ACHN (cell line): ENCODE measurements around the gene FRK.

Source experiments
- DNase-seq: peaks from one replicate; pipeline ENCODE4 v3.0.0-alpha.2; 2015
- in situ Hi-C: cut with HindIII; loops from 2 replicates; pipeline ENCODE4 v1.10.0; 2017; ENCODE audit warnings: low sequenced_read_pairs, low pct_ligation_motif_present, low pct_unique_long_range_greater_than_20kb

Gene FRK

DNA sequence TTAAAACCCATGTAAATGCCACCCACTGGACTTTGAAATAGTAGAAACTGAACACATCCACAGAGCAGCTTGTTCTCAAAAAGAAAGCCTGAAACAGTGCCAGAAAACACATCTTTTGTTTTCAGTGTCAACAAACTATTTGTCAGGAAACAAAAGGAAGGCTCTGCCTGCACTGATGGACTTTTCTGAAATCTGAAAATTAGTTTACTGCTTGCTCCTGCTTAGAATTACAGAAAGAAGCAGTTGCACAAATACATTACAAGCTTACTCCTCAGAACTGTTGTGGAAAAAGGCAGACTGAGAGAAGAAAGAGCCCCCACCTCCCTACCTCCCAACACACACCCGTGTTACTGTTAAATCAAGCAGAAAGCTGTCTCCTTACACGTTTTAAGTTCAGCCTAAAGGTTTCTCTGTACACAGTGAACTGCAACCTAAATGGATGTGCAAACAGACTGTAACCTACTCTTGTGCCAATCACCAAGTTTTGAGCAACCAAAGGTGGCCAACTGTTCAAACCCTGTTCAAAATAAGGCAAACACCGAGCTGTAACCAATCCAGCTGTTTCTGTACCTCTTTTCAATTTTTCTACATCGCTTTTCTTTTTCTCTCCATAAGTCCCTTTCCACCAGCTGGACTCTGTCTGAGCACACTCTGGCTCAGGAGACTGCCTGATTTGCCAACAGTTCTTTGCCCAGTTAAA is 43.7 kb downstream of the FRK start:
- no peak for DNase-seq
- in situ Hi-C loops = no loop called here

DNA sequence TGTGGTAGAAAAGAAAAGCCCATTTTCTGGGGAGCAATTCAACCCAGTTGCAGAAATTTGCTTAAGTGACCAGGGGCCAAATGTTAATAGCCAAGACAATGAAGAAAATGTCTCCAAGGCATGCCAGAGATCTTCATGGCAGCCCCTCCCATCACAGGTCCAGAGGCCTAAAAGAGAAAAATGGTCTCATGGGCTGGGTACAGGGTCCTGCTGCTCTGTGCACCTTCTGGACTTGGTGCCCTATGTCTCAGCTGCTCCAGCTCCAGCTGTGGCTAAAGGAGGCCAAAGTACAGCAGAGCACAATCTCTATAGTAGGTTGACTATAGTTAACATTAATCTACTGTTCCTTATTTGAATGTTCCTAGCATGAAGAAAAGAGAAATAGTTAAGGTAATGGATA is 44.7 kb downstream of the FRK start:
- DNase-seq = no peak
- in situ Hi-C loops = no loop called here

DNA sequence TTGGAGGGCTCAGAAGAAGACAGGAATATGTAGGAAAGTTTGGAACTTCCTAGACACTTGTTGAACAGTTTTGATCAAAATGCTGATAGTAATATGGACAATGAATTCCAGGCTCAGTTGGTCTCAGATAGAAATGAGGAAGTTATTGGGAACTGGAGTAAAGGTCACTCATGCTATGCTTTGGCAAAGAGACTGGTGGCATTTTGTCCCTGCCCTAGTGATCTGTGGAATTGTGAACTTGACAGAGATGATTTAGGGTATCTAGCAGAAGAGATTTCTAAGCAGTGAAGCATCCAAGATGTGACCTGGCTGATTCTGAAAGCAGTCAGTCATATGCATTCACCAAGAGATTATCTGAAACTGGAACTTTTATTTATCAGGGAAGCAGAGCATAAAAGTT is 45.1 kb downstream of the FRK start:
- in situ Hi-C loops = no loop called here

DNA sequence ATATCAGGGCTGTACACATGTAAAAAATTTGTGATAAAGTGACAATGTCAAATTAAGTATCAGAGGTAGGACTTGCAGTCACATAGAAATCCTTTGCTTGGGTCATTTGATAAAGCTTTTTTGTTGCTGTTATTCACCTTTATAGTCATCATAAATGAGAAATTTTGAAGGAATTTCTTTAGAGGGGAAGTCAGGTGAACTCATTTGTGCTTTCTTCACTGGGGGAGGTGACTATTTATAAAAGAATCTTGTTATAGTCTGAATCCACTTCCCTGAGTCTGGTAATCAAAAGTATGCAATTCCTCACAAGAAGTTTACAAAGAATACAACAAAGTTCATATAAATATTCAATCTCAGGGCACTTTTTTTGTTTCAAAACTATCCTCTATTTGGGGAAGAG is 47.7 kb downstream of the FRK start:
- no peak for DNase-seq
- in situ Hi-C loops = no loop called here

More for the DNA sequence above, 45.1 kb downstream of the FRK start:
- DNase-seq = no peak

DNA sequence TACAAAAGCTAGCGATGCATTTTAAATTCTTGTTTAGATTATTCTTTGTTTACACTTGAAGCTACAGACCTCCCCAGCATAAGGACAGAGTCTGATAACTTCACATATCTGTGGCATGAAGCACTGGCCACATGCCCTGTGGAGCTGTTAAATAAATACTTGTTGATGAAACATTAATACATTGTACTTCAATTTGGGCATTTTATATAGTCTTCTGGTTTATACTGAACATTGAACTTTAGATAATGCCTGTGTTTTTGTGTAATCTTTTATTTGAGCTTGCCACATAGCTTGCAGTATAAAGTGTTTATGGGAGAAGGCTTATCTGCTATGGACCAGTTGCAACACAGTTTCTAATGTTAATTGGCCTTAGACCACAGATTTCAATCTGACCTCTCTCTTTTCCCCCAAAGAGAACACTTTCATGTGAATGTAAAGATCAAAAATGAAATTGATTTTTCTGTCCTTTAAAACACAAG is 48.2 kb downstream of the FRK start:
- in situ Hi-C loops = no loop called here
- no peak for DNase-seq

DNA sequence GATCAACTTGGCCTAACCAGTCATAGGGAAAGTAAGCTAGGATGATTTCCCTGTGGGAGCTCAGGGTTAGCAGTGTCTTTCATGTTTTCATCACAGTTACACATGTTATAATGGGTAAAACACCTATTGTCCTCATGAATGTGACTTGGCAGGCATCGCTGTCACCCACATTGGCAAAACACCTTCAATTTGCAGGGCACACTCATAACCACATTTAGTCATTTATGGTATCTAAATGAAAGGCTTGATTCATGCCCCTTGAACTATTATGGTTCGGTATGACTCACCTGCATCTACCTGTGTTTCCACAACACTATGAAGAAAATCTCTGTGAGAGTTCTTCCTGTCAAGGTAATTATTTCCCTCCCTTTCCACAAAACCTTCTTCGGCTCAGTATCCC is 49.2 kb downstream of the FRK start:
- no peak for DNase-seq
- in situ Hi-C loops = no loop called here

DNA sequence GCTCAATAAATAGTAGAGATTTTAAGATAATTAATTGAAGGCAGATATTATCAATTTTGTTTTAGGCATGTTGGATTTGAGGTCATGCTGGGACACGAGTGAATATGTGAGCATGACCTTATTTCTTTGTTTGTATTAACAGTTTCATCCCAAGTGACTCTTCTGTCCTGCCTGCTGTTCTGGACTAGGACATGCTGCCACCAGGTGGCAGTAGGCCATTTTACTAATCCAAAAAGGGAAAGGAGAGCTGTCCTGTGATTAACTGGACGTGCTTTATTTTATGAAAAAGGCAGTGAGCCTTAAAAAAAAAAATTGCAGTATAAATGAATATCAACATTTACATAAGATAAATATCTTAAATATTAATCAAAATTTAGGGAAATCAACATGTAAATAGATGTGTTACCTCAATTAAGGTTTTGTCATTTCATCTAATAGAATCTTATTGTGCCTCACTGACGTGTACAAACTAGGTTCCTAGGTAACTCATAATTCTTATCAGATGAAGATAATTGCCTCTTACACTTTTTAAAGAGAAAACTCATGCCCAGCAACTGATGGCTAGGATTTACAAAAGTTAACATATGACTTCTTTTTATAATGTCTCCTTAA is 49.8 kb downstream of the FRK start:
- in situ Hi-C loops = no loop called here
- DNase-seq = peak; percentile 65

DNA sequence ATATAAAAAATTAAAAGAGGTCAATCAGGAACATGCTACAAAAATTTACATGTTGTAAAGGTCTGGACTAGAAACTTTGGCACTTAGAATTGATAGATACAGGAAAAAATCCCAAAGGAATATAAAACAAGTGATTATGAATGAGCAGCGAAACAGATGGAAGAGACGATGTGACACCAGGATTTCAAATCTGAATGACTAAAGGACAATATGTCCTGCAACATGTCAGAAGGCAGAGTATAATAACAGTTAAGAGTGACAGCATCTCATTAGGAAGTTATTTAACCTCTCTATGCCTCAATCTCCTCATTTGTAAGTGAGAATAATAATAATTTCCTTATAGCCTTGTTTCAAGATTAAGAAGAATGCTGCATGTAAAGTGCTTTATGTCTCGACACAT is 50.3 kb downstream of the FRK start:
- no peak for DNase-seq
- in situ Hi-C loops = no loop called here

DNA sequence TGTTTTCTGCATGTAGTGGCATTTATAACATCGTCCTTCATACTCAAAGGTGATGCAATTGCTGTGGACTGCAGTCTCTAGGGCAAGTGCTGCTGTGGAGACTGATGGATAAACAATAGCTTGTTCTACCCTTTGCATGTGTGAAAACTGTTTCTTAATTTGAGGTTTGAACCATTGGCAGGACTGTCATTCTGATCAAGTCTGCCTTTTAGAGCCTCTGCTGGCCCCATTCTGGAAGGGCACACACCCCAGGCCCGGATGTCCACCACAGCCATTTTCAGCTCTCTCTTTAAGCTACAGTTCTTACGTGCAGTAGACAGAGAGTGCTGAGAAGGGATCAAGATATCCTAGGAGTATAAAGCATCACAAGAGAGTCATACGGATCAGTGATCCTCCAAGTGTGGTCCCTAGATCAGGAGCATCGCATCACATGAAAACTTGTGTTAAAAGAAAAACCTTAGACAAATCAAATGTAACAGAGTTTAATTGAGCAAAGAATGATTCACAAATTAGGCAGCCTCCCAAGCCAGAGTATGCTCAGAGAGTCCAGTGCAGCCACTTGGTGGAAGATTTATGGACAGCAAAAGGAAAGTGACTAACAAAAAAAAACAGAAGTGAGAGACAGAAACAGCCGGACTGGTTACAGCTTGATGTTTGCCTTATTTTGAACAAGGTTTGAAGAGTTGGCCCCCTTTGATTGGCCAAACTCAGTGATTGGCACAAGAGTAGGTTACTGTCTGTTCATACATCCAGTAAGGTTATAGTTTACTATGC is 52.0 kb downstream of the FRK start:
- peak; percentile 45 for DNase-seq
- in situ Hi-C loops = no loop called here

DNA sequence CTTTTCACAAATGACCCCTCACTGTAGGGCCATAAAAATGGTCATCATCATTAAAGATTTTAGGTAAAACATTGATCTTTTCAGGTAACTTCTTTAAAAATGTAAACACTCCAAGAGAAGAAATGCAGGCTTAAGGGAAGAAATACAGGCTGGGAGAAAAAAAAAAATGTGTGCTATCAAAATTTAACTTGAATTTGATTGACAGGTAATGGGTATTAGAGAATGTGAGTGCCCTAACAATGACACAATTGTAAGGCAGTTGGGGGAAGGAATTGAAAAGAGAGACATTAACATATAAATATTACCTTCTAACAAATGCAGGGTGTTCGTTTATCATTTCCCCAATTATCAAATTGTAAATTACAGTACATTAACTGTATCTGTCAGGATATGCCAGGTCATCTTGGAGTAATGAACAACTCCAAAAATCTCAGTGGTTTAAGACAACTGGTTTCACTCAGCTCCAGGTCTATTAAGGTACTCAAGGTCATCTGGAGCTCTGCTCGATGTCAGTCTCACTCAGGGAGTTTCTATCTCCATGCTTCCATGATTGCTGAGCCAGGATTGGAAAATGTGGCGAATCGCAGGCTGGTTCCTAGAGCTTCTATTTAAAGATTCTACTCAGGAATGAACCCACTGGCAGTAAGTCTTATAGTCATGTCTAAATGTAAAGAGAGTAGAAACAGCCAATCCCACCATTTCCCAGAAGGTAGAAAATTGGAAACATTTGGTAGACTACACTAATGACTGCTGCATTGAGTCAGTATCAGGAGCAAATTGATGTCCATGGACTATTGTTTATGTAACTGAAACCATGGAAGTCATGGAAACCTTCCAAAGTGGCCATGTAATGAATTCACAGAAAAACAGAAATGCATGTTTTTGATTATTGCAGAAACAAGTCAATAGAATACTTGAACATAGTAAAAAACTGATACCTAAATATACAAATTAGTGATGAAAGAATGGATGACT is 55.6 kb downstream of the FRK start:
- in situ Hi-C loops = no loop called here
- DNase-seq = no peak

DNA sequence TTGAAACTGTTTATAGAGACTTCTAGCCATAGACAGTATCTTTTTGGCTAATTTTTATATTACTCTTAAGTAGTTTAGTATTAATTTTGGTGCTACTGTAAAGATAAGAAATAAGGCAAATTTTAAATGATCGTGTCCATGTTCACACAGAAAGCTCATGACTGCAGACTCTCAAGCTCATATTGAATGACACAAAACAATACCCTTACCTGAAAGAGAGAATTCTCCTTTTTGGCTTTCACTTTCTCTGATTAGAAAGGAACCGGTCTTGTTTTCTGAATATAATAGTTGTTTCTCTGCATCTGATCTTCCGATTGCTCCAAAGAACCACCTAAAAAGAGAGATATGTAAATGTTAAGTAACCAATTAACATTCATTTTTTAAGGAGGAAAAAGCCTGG is 57.0 kb downstream of the FRK start:
- no peak for DNase-seq
- in situ Hi-C loops = no loop called here

DNA sequence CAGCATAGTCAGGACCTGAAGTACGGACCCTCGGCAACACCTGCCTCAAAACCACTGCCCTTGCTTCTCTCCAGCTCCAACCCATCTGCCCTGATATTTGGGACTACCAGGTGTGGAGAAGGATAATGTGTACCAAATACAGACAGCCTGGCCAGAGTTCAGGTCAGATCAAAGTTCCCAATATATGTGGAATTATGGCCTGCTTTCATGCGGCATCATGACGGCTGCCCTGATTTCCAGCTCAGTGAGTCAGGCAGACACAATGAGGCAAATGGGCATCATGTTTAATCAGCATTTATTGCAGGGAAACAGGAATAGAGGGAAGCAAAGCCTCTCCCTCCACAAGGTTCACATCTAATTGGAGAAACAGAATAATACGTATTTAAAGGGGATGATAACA is 57.9 kb downstream of the FRK start:
- no peak for DNase-seq
- in situ Hi-C loops = no loop called here

DNA sequence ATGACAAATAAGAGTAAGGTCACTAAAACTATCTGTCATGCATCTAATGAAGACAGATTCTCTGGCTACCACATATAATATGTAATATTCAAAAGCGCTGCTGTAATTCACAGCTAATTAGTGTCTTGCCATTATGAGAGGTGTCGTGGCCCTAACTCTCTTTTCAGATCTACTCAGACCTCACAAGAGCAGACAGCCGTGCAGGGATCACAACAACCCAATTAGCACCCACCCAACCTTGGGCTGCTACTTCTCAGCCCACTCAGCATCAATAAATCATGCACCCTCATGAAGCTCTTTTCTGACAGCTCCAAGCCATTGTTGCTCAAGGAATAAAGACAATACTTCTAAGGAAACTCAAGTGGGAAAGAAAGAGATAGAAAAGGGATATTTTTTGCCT is 61.5 kb downstream of the FRK start:
- DNase-seq = no peak
- in situ Hi-C loops = no loop called here

DNA sequence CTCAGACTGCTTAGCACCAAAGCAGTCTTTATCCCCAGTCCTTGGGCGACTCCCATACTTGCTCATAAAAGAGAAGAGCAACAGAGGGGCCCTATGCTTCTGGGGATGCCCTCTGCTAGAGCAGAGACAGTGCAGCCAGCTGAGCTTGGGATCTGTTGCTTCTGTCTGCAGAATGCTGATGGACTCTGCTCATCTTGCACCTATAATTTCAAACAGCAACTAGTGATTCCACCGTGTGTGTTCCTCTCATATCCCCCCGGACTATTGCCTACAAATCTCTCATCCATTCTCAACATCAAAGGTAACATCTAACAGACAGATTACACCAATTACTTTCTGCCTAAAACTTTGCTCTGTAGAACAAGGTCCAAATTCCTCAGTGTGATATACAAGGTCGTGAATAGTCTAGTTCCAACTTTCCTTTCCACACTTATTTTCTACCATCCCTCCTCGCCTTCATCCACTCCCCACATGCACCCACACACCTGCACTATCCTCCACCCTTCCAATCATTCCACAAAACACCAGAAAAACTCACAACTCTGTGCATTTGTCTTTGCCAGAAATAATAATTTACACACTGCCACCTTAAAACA is 62.6 kb downstream of the FRK start:
- in situ Hi-C loops = no loop called here
- no peak for DNase-seq

DNA sequence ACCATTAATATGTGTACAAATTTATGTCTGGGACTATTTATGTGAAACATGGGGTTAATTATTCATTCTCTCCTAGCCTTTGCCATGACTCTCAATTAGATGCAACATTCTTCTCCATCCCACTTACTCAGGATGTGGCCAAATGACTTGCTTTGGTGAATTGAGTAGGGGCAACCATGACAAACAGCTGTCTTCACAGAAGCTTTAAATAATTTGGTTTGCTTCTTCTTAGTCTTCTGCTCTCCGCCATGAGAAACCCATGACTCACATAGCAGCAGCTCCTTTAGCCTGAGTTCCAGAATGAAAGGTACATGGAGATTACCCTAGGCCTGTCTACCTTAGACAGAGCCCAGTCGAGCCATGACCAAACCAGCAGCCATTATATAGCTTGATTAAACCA is 74.7 kb downstream of the FRK start:
- in situ Hi-C loops = no loop called here
- no peak for DNase-seq

DNA sequence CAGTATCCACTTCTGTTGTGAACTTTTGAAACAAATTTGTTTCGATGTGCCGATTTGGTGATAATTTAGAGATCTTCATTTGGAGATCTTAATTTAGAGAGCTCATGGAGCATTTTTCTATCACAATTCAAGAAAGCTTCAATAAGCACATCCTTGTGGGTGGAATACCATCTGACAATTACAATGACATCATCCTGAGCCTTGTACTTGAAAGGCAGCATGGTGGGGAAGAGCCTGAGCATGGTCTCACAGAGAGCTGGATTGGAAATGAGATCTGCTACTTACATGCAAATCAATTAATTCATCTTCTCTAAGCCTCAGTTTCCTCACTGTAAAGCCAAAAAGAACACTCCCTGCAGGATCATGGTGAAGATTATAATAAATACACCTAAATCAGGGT is 75.9 kb downstream of the FRK start:
- DNase-seq = no peak
- in situ Hi-C loops = no loop called here

DNA sequence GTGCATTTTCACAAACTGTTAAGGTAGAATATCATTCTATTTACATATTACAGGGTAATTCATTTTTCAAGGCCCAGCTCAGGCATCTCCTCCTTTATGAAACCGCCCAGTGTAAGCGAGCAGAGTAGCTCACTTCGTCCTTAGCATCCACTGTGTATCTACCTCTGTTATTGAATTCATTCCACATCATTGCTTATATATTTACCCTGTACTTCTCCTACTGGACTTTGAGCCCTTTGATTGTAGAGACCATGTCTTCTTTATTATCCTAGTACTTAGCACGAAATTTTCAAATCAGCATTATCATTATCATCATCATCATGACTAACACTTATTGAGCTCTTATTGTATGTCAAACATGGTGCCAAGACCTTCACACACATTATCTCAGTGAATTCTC is 76.7 kb downstream of the FRK start:
- DNase-seq = no peak
- in situ Hi-C loops = no loop called here

DNA sequence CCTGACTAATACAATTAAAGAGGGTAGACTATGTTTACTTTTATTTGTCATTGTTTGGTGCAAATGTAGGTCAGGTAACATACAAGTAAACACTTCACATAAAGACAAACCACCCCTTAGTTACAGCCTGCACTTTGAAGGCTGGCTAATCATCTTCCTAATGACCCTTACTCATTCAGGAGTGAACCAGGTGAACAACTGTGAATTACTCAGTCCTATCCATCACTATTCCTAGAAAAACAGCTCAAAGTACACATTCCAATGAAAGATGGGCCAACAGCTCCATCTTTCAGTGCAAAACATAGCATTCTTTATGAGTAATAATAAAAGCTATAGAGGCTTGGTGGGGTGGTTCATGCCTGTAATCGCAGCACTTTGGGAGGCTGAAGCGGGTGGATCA is 78.2 kb downstream of the FRK start:
- in situ Hi-C loops = no loop called here
- no peak for DNase-seq
